HG03045 (cell line): ENCODE results near the gene VRK2.
"Not testable (repeated sequence)": the region's sequence is repeated elsewhere in the genome, so short reads cannot be mapped to it uniquely, and the experiment has no call there.

Experiments used
- ATAC-seq: cut with Tn5 transposase; IDR thresholded peaks from one replicate; pipeline ENCODE4 v1.9.1; 2021; ENCODE audit warnings: mild to moderate bottlenecking, moderate library complexity; ENCODE audit not compliant: unreplicated experiment

Gene VRK2

GRCh38 chr2:58156780-58157179 lies 110.2 kb downstream of the VRK2 start:
- ATAC-seq, result no peak

DNA sequence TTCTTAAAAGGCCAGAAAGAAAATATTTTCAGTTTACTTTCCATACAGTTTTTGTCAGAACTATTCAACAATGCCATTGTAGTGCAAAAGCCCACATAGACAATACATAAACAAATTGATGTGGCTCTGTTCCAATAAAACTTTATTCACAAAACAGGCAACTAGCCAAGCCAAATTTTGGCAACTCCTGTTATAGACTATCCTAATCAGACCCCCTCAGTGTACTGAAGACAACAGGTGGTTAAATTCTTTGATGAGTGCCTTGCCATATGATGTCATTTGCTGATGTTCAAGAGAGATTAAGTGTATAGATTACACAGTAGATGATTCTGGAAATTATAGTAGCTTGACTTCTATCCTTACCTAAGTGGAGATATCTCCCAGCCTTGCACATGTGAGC lies 111.1 kb downstream of the VRK2 start:
- ATAC-seq, result no peak

- no peak for ATAC-seq
Measured at GRCh38 chr2:58158481-58158880, 111.9 kb downstream of the VRK2 start.

GRCh38 chr2:58163913-58164312 lies 117.3 kb downstream of the VRK2 start:
- ATAC-seq, result no peak

DNA sequence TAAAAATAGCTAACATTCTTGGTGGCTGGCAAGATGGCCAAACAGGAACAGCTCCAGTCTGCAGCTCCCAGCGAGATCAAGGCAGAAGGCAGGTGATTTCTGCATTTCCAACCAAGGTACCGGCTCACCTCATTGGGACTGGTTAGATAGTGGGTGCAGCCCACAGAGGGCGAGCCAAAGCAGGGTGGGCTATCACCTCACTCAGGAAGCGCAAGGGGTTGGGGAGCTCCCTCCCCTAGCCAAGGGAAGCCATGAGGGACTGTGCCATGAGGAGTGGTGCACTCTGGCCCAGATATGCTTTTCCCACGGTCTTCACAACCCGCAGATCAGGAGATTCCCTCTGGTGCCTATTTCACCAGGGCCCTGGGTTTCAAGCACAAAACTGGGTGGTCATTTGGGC lies 121.5 kb downstream of the VRK2 start:
- ATAC-seq, result not testable (repeated sequence)

DNA sequence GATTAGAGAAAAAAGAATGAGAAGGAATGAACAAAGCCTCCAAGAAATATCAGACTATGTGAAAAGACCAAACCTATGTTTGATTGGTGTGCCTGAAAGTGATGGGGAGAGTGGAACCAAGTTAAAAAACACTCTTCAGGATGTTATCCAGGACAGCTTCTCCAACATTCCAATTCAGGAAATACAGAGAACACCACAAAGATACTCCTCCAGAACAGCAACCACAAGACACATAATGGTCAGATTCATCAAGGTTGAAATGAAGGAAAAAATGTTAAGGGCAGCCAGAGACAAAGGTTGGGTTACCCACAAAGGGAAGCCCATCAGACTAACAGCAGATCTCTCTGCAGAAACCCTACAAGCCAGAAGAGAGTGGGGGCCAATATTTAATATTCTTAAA lies 123.2 kb downstream of the VRK2 start:
- not testable (repeated sequence) for ATAC-seq

GRCh38 chr2:58170334-58170933 lies 123.8 kb downstream of the VRK2 start:
- not testable (repeated sequence) for ATAC-seq

DNA sequence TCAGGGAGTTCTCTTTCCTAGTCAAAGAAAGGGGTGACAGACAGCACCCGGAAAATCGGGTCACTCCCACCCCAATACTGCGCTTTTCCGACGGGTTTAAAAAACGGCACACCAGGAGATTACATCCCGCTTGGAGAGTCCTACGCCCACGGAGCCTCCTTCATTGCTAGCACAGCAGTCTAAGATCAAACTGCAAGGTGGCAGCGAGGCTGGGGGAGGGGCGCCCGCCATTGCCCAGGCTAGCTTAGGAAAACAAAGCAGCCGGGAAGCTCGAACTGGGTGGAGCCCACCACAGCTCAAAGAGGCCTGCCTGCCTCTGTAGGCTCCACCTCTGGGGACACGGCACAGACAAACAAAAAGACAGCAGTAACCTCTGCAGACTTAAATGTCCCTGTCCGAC lies 125.2 kb downstream of the VRK2 start:
- not testable (repeated sequence) for ATAC-seq

DNA sequence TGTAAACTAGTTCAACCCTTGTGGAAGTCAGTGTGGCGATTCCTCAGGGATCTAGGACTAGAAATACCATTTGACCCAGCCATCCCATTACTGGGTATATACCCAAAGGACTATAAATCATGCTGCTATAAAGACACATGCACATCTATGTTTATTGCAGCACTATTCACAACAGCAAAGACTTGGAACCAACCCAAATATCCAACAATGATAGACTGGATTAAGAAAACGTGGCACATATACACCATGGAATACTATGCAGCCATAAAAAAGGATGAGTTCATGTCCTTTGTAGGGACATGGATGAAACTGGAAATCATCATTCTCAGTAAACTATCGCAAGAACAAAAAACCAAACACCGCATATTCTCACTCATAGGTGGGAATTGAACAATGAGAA lies 130.6 kb downstream of the VRK2 start:
- ATAC-seq, result not testable (repeated sequence)

DNA sequence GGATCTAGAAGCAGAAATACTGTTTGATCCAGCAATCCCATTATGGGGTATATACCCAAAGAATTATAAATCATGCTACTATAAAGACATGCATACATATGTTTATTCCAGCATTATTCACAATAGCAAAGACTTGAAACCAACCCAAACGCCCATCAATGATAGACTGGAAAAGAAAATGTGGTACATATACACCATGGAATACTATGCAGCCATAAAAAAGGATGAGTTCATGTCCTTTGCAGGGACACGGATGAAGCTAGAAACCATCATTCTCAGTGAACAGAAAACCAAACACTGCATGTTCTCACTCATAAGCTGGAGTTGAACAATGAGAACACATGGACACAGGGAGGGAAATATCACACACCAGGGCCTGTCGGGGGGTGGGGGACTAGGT lies 133.6 kb downstream of the VRK2 start:
- ATAC-seq, result not testable (repeated sequence)

- no peak for ATAC-seq
Measured at GRCh38 chr2:58180635-58181034, 134.0 kb downstream of the VRK2 start.

DNA sequence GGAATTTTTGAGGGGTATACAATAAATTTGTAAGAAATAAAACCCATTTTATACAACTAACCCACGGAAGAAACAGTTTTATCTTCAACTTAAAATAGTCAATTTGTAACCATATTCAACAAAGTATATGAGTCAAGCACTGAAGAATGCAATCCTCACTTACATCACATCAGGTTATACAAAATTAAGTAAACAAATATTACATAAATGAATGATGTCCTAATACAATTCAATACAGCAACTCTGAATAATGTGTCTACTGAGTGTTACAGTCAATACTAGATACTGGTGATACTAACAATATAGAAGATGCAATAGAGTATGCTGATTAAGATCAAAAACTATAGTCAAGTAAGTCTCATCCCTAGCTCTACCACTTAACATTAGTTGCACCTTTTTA lies 135.9 kb downstream of the VRK2 start:
- ATAC-seq, result no peak

DNA sequence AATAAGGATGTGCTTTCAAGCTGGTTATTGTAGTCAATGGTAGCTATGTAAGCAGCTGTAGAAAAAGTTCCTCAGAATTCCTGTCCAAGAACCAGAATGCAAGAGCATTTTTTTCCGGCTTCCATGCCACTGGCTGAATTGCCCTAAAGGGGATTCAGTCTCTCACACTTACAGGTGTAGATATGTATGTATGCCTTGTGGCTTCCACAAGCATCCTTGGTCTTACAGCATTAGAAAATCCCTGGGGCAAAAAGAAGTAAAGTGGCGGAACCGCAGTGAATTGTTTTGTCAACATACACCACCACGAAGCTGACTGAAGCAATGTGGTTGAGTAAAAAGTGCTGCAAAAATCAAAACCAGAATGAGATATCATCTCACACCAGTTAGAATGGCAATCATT lies 139.9 kb downstream of the VRK2 start:
- ATAC-seq, result no peak

GRCh38 chr2:58187022-58187421 lies 140.4 kb downstream of the VRK2 start:
- not testable (repeated sequence) for ATAC-seq

GRCh38 chr2:58194458-58194857 lies 147.9 kb downstream of the VRK2 start:
- no peak for ATAC-seq

- no peak for ATAC-seq
Measured at GRCh38 chr2:58195662-58196061, 149.1 kb downstream of the VRK2 start.

GRCh38 chr2:58197894-58198293 lies 151.3 kb downstream of the VRK2 start:
- ATAC-seq, result no peak

GRCh38 chr2:58202404-58202803 lies 155.8 kb downstream of the VRK2 start:
- ATAC-seq, result no peak

- ATAC-seq, result no peak
Measured at GRCh38 chr2:58203018-58203417, 156.4 kb downstream of the VRK2 start.

GRCh38 chr2:58204195-58204959 lies 157.8 kb downstream of the VRK2 start:
- no peak for ATAC-seq

DNA sequence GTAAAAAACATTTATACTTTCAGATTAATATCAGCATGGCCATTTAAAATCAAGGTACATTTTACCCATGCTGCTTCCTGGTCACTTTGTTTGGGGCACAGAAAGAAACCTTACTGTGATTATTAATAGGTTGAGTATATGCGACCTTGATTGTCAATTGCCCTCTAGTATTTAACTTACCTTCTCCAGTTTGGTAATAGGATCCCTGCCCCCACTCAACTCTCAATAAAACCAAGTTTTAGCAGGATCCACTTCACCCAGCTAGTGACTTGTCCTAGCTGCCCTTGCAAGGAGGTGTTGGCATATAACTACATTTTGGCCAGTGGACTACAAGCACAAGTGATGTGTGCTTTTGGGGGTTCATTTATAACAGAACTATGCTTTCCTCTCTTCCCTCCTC lies 160.2 kb downstream of the VRK2 start:
- no peak for ATAC-seq

- ATAC-seq, result no peak
Measured at GRCh38 chr2:58207189-58207588, 160.6 kb downstream of the VRK2 start.
